ENCODE data around the gene NKAIN2. TPM values are rescaled to one million over a fixed set of nuclear protein-coding genes. Genes with fewer than 3 reads are reported as not detected.

The NKAIN2 gene
- total RNA-seq, 3 donors from 2014 or later (not counting 1 experiment from before 2014, with no cell fraction given) = 0.45 TPM; not detected in 2

GRCh38 chr6:123802351-123802696, 1.3 kb upstream of the NKAIN2 start:
- DNase-seq (no peak), ATAC-seq (no peak)
- no peaks in the 10 kb centered on the region for H3K36me3 ChIP-seq (ENCODE audit: control insufficient read depth, insufficient read depth, low read length)
- WGBS (ENCODE audit: insufficient coverage) = 24% methylated on average over 6 of the region's 6 CpGs
- peaks cover 24 to 31% of the 10 kb centered on the region in 2 donors for H3K27me3 Mint-ChIP-seq (ENCODE audit: low read depth in 2 of 2)
- TF ChIP-seq CTCF (IDR thresholded peaks at IDR 0.05) = no peak
- peaks cover 18% of the 10 kb centered on the region for H3K27me3 ChIP-seq (ENCODE audit: control insufficient read depth, insufficient read depth, low read length)
- no peaks in the 10 kb centered on the region for H3K9me3 ChIP-seq (ENCODE audit: control insufficient read depth, insufficient read depth, low read length)
- peaks cover 9% of the 10 kb centered on the region for H3K4me1 ChIP-seq (ENCODE audit: control insufficient read depth, insufficient read depth, low read length)
- H3K4me3 ChIP-seq (ENCODE audit: low read length) = no peak overlapping the region
- no peak overlapping the region for H3K27ac Mint-ChIP-seq
- H3K4me3 Mint-ChIP-seq = peak overlapping the region; percentile 56
- no peaks in the 10 kb centered on the region for H3K36me3 Mint-ChIP-seq
- H3K9me3 Mint-ChIP-seq = no peaks in the 10 kb centered on the region
- H3K4me1 Mint-ChIP-seq = peaks cover 6 to 16% of the 10 kb centered on the region in 2 donors
- intact Hi-C loops (cut with micrococcal nuclease) = no loop called here
- no peak overlapping the region for H3K27ac ChIP-seq (ENCODE audit: low read length)

GRCh38 chr6:123802697-123803503, 765 bp upstream of the NKAIN2 start:
- peak; percentile 25 to 50 for DNase-seq
- H3K9me3 Mint-ChIP-seq = no peaks in the 10 kb centered on the region
- H3K4me3 Mint-ChIP-seq = peak overlapping the region; percentile 56
- H3K27me3 ChIP-seq (ENCODE audit: control insufficient read depth, insufficient read depth, low read length) = peaks cover 18% of the 10 kb centered on the region
- under 1% methylated on average over 61 of the region's 61 CpGs for WGBS (ENCODE audit: insufficient coverage)
- H3K27ac Mint-ChIP-seq = no peak overlapping the region
- intact Hi-C loops (cut with micrococcal nuclease) = no loop called here
- H3K9me3 ChIP-seq (ENCODE audit: control insufficient read depth, insufficient read depth, low read length) = no peaks in the 10 kb centered on the region
- H3K36me3 ChIP-seq (ENCODE audit: control insufficient read depth, insufficient read depth, low read length) = no peaks in the 10 kb centered on the region
- peak; percentile 55 for TF ChIP-seq CTCF (IDR thresholded peaks at IDR 0.05)
- ATAC-seq = peak; percentile 64 to 82 (median 69)
- no peak overlapping the region for H3K27ac ChIP-seq (ENCODE audit: low read length)
- H3K27me3 Mint-ChIP-seq (ENCODE audit: low read depth in 2 of 2) = peaks cover 24 to 31% of the 10 kb centered on the region in 2 donors
- peak overlapping the region; percentile 22 for H3K4me3 ChIP-seq (ENCODE audit: low read length)
- no peaks in the 10 kb centered on the region for H3K36me3 Mint-ChIP-seq
- peaks cover 9% of the 10 kb centered on the region for H3K4me1 ChIP-seq (ENCODE audit: control insufficient read depth, insufficient read depth, low read length)
- H3K4me1 Mint-ChIP-seq = peaks cover 6 to 16% of the 10 kb centered on the region in 2 donors

GRCh38 chr6:123804014-123804786, 535 bp downstream of the NKAIN2 start:
- Histone ChIP-seq H3K4me1 (ENCODE audit: control insufficient read depth, insufficient read depth, low read length) (peaks cover 9% of the 10 kb centered on the region), H3K36me3 (ENCODE audit: control insufficient read depth, insufficient read depth, low read length) (no peaks in the 10 kb centered on the region), H3K4me3 (ENCODE audit: low read length) (no peak overlapping the region), H3K9me3 (ENCODE audit: control insufficient read depth, insufficient read depth, low read length) (no peaks in the 10 kb centered on the region), H3K27ac (ENCODE audit: low read length) (no peak overlapping the region), H3K27me3 (ENCODE audit: control insufficient read depth, insufficient read depth, low read length) (peaks cover 18% of the 10 kb centered on the region)
- Mint-ChIP-seq H3K27me3 (ENCODE audit: low read depth in 2 of 2) (peaks cover 24 to 31% of the 10 kb centered on the region in 2 donors), H3K27ac (no peak overlapping the region), H3K36me3 (no peaks in the 10 kb centered on the region), H3K4me1 (peaks cover 6 to 16% of the 10 kb centered on the region in 2 donors), H3K4me3 (peak overlapping the region; percentile 65), H3K9me3 (no peaks in the 10 kb centered on the region)
- intact Hi-C loops (cut with micrococcal nuclease) = no loop called here
- DNase-seq = no peak
- TF ChIP-seq CTCF (IDR thresholded peaks at IDR 0.05) = no peak
- ATAC-seq = no peak
- WGBS (ENCODE audit: insufficient coverage) = under 1% methylated on average over 22 of the region's 25 CpGs
